NCI-H510A (cell line): ENCODE results near the gene RB1.
"Not testable (repeated sequence)": the region's sequence is repeated elsewhere in the genome, so short reads cannot be mapped to it uniquely, and the experiment has no call there.

Experiments used
- DNase-seq: peaks from one replicate; lab custom pipeline; 2025; lab: John Stamatoyannopoulos, UW

Gene RB1

GRCh38 chr13:48349525-48349924, 46.0 kb downstream of the RB1 start:
- DNase-seq: no peak

DNA sequence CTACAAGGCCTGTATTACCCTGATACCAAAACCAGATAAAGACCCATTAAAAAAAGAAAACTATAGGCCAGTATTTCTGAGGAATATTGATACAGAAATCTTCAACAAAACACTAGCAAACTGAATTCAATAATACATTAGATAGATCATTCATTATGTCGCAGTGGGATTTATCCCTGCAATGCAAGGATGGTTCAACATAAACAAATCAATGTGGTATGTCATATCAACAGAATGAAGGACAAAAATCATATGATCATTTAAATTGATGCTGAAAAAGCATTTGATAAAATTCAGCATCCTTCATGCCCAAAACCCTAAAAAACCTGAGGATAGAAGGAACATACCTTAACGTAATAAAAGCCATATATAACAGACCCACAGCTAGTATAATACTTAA, 50.0 kb downstream of the RB1 start:
- no peak for DNase-seq

- not testable (repeated sequence) for DNase-seq
Measured at GRCh38 chr13:48355524-48355923, 52.0 kb downstream of the RB1 start.

DNA sequence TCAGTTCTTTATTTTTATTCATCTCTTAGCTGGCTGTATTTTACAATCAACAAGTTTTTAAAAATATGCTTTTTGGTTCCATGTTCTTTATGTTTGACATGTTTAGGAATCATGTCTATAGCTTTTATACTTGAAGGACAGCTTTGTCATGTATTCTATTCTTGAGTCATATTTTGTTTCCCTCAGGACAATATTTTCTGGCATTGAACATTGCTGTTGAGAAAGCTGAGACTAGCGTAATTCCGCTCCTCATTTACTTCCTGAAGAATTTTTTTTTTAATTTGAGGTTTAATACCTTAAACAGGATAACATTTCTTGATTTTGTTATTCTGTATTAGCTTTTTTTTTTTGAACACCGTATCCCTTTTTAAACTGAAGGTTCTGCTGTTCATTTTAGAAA, 53.2 kb downstream of the RB1 start:
- no peak for DNase-seq

- no peak for DNase-seq
Measured at GRCh38 chr13:48369988-48370387, 66.4 kb downstream of the RB1 start.

GRCh38 chr13:48370815-48371214, 67.3 kb downstream of the RB1 start:
- no peak for DNase-seq

GRCh38 chr13:48377857-48378256, 74.3 kb downstream of the RB1 start:
- no peak for DNase-seq

DNA sequence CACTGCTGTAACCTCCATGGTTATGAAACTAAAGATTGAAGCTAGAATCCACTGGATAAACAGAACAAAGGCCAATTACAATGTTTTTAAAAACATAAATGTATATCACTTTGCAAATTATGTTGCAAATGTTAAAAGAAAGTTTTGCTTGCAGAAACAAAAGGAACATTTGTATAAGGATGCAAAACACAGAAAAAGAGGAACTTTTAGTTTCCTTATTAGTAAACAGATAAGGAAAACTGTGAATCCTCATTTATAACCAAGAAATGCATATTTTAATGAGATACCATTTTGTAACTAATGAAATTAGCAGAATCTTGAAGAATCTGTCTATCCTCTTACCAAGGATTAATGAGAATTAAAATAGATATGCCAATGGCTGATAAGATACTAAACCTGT, 77.0 kb downstream of the RB1 start:
- DNase-seq: no peak

DNA sequence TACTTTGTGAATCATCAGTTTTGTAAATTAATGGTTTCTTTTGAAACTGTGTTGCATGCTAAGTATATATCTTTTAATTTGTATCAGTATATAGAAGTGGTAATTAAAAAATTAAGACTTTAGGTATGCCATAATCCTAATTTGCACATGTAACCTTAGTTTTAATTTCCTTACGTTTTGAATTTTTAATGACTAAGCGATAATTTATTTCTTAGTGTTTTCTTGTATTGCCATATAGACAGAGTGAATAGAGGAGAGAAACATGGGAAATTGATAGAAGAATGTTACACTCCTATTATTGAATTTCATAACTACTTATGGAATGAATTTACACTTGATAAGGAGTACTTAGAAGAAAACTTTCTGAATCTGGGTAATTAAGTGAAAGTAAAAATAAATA, 79.8 kb downstream of the RB1 start:
- no peak for DNase-seq

DNA sequence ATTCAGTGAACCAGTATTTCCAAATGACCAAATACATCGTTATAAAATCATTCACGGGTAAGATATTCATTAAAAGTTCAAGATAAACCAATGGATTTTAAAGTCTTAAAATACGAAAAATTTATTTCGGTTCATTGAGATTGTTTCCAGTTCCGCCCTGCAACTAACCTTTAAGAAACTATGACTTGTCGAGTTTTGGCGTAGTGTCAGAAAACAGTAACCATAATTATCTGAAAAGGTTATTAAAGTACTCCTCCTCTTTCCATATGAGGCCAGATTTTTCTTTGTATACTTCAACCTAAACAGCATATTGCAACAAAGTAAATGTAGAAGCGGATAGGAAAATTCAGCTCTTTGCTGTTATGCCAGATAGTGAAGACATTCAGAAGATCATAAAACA, 83.3 kb downstream of the RB1 start:
- DNase-seq: no peak

DNA sequence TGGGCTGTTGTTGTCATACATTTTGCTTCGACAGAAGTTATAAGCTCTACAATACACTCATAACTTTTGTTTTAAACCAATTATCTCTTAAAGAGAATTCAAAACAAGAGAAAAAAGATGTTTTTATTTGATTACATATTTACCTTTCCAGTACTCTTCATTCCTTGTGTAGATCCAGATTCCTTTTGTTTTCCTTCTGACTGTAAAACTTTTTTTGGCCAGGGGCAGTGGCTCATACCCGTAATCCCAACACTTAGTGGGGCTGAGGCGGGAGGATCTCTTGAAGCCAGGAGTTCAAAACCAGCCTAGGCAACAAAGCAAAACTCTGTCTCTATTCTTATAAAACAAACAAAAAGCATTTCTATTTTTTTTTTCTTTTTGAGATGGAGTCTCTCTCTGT, 87.7 kb downstream of the RB1 start:
- no peak for DNase-seq

GRCh38 chr13:48393030-48393697, 89.6 kb downstream of the RB1 start:
- DNase-seq: no peak

DNA sequence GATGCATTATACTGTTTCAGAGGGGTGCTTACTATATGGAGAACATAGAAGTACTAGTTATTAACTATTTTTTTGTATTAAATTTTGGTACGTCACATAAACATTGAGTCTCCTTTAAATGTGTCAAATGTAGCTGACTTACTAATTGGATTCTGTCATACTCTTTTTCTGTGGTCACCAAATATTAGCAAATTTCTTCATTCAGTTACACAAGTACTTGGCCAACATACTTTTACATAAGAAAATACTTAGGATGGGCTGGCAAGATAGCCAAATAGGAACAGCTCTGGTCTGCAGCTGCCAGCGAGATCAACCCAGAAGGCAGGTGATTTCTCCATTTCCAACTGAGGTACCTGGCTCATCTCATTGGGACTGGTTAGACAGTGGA, 90.1 kb downstream of the RB1 start:
- no peak for DNase-seq

GRCh38 chr13:48397744-48398143, 94.2 kb downstream of the RB1 start:
- no peak for DNase-seq

DNA sequence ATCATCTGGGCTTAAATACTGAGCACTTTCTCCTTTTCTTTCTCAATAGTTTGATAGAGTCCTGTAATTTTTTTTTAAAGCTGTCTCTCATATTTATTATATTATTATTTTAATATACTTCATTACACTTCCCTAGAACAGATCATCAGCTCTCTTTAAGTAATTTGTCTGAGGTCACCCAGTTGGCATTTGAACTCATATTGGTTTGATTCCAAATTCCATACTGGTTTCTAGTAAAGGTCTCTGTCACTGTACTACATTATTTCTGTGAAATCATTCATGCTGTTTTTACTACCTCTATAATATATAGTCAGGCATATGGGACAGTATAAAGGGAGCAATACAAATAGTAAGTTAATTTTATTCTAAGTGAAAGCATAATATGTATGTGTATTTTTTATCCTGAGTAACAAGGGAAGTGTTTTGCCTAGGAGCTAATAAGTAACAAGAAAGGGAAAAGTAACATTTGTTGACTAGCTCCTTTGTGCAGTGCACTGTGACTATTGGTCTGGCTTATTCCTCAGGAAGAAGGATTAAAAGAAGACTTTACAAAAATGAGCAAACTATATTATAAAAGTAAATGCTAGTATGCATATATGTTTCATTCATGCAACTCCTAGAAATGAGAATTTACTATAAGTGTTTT, 95.0 kb downstream of the RB1 start:
- DNase-seq: no peak

DNA sequence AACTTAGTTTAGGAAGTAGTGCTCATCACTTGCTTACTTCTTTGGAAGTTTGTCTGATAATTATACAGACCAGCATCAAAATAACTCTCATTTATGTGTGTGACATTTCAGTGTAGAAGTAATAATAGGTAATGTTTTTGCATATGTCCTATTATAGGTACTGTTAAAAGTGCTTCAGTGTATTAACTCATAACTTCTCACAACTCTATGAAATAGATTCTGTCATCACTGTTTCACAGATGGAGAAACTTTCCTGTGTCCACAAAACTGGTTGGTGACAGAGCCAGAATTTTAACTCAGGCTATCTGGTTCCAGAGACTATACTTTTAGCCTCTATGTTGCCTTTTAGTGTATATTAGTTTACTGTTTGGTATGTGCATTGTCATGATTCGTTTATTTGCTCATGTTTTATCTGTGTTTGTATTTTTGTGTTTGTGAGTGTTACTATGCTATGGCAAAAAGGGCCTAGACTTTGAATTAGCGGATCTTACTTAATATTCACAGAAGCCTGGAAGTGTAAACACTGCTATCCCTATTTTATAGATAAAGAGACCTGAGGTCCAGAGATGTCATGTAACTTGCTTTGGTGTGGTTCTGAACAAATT, 96.6 kb downstream of the RB1 start:
- no peak for DNase-seq

- no peak for DNase-seq
Measured at GRCh38 chr13:48400850-48401291, 97.3 kb downstream of the RB1 start.

GRCh38 chr13:48401480-48401879, 97.9 kb downstream of the RB1 start:
- no peak for DNase-seq

- no peak for DNase-seq
Measured at GRCh38 chr13:48402325-48402932, 98.9 kb downstream of the RB1 start.

DNA sequence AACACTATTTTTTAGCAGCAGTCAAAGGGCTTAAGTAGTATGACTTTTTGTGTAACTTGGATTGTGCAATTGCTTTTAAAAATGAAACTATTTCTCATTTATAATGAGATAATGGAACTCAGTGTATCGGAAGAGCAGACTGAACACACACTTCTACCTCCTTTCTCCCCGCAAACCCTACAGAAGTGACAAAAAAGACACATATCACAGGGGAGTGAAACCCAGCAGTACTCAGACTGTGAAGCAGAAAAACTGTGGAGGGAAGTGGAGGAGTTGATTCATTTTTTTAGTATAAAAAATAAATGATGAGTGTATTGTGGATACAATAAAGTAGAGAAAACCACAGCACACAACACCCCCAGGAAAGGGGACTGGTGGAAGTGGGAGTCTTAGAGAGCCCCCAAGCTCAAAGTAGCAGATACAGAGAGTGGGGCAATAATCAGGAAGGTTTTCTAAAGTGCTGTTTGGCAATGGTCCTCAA, 99.6 kb downstream of the RB1 start:
- DNase-seq: no peak

DNA sequence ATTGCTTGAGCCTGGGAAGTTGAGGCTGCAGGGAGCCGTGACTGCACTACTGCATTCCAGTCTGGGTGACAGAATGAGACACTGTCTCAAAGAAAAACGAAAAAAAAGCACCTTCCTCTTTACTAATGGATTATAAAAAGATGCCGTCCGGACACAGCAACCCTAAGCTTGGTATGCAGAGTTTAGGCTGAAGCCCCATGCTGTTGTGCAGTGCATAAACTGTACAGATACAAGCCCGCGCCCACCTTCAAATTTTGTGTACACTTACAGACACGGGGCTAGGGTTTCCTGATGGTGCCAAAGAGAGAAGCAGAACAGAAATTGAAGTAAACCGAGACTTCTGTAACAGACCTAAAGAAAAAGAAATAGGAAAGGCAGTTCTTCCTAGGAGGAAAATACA, 100.4 kb downstream of the RB1 start:
- no peak for DNase-seq

DNA sequence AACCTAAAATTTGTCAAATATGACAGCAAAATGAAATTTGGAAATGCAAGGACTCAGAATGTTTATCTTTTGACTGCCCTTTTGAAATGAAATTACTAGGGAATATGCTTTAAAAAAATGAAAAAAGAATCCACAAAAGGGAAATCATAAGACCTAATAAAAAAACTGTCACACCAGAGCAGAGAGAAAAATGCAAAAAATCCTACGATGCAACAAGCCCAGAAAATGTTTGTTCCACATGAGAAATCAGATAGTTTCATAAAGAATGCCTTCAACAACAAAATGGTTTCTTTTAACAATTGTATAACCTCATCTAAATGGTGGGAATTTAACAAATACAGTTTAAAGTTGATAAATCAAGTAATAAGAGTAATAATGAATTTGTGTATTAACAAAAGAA, 101.4 kb downstream of the RB1 start:
- no peak for DNase-seq

DNA sequence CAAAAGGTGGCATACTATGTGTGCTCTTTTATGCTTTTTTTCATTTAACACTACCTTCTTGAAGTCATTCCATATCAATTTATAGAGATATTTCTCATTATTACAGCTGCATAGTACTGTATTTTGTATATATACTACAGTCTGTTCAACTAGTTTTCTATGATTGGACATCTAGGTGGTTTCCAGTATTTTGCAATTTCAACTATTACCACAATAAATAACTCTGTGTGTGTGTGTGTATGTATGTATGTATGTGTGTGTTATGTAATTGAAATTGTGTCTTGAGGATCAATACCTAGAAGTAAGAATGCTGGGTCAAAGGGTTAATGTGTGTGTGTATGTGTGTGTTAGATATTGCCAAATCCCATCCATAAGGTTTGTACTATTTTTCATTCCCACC, 102.3 kb downstream of the RB1 start:
- DNase-seq: no peak
